Lower leg skin (tissue), 4 donors: ENCODE results near the gene RAB5IF. TPM values are rescaled to one million over a fixed set of nuclear protein-coding genes. Genes with fewer than 3 reads are reported as not detected.
A peak's percentile ranks its signal among the peaks of the same experiment; 100 is the strongest.

Experiments
- DNase-seq, 2 donors: peaks; one replicate each; pipeline ENCODE4 v3.0.0-alpha.2; 2019; ENCODE audit warnings: low spot score in 2 of 2
- H3K4me3 ChIP-seq: fragments of 200-600 bp; sonication (generic); 2 replicates; pipeline ENCODE4 v1.5.1; 2017; ENCODE audit warnings: mild to moderate bottlenecking, low read depth; ENCODE audit not compliant: poor library complexity, severe bottlenecking
- POLR2A ChIP-seq, 2 donors: fragments of 450-650 bp; IDR thresholded peaks; one replicate each; pipeline ENCODE4 v1.6.1; 2016 to 2017; ENCODE audit warnings: antibody characterized with exemption in 2 of 2, mild to moderate bottlenecking in 1 of 2, moderate library complexity in 1 of 2
- WGBS, 2 donors: methylation state at CpG; one replicate each; pipeline ENCODE4 v1.1.5; 2018; 5-methylcytosine and 5-hydroxymethylcytosine counted together
- intact Hi-C: fragments of 100-400 bp; cut with DNase I; formaldehyde crosslinking; loops from one replicate; pipeline ENCODE4 v1.15.0; 2023; ENCODE audit warnings: low total_unique reads
- total RNA-seq, 4 donors: library from RNA; depleted of rRNA; stranded (reverse); fragments of >200 nt; gene quantifications; one replicate each; pipeline ENCODE4 v1.1.0, GENCODE V29; 2016
- TF ChIP-seq, protein P1 (sequence below), 3 donors: fragments of 450-650 bp; IDR thresholded peaks; one replicate each; pipeline ENCODE4 v1.5.1; 2016; ENCODE audit warnings: antibody characterized with exemption in 3 of 3, mild to moderate bottlenecking in 3 of 3, moderate library complexity in 2 of 3

Gene RAB5IF
- total RNA-seq, 4 donors from 2014 or later = 57.3 to 75.5 (median 61.3) TPM

DNA sequence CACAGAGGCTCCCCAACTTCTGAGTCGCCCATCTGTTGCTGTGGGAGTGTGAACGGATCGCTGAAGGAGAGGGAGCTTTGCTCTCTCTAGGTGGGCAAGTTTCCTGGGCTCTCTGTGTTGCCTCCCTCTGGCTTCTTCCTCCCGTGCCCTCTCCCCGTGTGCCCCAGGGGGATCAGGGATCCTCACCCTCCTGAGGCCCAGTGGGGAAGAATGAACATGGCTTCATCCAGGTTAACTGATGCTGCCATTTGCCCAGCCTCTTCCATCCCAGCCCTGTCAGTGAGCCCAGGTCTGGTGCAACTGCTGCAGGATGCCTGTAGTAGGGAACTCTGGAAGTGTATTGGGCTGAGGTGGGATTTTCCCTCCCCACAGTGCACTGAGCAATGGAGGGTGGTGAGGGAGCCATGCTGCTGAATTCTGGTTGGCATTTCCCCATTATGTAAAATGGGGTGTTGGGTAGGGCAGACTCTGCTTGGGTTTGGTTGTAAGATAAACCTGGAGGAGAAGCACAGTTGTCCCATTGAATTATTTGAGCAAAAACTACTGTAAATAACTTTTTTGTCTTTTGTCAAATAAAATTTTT lies 12.1 kb upstream of the RAB5IF start:
- no peak overlapping the region for H3K4me3 ChIP-seq
- intact Hi-C loops = loop anchor here (5.0 kb wide), 1 partner anchor 1526 kb away; no protein-coding TSS in a partner anchor
- WGBS, 2 donors = 85 to 89% methylated on average over 5 of the region's 5 CpGs
- no peak for TF ChIP-seq POLR2A (IDR thresholded peaks at IDR 0.05)
- TF ChIP-seq, protein P1, sequence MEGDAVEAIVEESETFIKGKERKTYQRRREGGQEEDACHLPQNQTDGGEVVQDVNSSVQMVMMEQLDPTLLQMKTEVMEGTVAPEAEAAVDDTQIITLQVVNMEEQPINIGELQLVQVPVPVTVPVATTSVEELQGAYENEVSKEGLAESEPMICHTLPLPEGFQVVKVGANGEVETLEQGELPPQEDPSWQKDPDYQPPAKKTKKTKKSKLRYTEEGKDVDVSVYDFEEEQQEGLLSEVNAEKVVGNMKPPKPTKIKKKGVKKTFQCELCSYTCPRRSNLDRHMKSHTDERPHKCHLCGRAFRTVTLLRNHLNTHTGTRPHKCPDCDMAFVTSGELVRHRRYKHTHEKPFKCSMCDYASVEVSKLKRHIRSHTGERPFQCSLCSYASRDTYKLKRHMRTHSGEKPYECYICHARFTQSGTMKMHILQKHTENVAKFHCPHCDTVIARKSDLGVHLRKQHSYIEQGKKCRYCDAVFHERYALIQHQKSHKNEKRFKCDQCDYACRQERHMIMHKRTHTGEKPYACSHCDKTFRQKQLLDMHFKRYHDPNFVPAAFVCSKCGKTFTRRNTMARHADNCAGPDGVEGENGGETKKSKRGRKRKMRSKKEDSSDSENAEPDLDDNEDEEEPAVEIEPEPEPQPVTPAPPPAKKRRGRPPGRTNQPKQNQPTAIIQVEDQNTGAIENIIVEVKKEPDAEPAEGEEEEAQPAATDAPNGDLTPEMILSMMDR (IDR thresholded peaks at IDR 0.05) = no peak
- DNase-seq = no peak

DNA sequence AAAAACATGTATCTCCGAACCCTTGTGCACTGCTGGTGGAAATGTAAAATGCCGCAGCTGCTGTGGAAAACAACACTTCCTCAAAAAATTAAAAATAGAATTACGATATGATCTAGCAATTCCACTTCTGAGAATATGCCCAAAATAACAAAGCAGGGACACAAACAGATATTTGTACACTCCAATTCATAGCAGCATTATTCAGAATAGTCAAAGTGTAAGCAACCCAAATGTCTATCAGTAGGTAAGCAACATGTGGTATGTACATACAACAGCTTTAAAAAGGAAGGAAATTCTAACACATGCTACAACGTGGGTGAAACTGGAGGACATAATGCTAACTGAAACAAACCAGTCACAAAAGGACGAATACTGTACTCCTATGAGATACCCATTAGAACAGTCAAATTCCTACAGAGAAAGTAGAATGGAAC lies 5.7 kb upstream of the RAB5IF start:
- no peak overlapping the region for H3K4me3 ChIP-seq
- WGBS, 2 donors = 49 to 64% methylated on average over 5 of the region's 5 CpGs
- DNase-seq = no peak
- intact Hi-C loops = loop anchor here (5.0 kb wide), 1 partner anchor 48 kb away; no protein-coding TSS in a partner anchor
- TF ChIP-seq, protein P1 (IDR thresholded peaks at IDR 0.05) = no peak
- no peak for TF ChIP-seq POLR2A (IDR thresholded peaks at IDR 0.05)

DNA sequence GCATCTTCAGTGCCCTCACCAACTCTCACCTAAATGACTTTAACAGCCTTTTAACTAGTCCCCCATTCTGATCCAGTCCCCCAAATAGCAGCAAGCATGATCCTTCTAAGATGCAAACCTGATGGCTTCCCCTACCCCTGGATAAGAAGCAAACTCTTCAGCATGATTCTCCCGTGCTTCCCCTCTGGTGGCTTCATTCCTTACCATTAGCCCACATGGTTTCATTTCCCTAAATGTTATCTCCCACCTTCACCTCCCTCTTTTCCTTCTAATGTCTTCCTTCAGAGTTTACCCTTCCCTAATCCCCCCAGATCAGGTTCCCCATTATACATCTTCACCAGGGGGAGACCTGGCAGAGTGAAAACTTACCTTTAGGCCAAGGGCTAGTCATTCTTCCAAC lies 4.0 kb upstream of the RAB5IF start:
- intact Hi-C loops = loop anchor here (5.0 kb wide), 1 partner anchor 49 kb away; no protein-coding TSS in a partner anchor
- WGBS, 2 donors = 50 to 67% methylated on average over 1 of the region's 1 CpG
- DNase-seq = no peak
- no peak overlapping the region for H3K4me3 ChIP-seq
- TF ChIP-seq POLR2A (IDR thresholded peaks at IDR 0.05) = no peak
- TF ChIP-seq, protein P1 (IDR thresholded peaks at IDR 0.05) = no peak

DNA sequence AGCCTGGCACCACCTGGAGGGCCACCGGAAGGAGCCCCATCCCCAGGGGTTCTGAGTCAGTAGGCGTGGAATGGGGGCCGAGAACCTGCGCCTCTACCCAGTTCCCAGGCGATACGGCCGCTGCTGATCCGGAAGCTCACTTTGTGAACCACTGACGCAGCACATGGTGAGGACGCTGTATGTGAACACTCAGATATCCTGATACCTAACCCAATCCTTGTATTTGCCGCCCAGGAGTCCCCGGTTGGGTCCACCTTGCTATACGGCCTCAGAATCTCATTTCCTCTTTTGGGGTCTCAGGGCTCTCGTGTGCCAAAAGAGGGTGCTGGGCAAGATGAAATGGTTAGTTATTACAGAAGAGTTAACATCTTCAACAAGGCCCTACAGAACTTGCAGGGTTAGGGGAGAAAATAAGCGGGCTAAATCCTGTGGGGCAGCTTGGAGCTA lies 604 bp upstream of the RAB5IF start:
- 45 to 52% methylated on average over 15 of the region's 15 CpGs for WGBS, 2 donors

DNA sequence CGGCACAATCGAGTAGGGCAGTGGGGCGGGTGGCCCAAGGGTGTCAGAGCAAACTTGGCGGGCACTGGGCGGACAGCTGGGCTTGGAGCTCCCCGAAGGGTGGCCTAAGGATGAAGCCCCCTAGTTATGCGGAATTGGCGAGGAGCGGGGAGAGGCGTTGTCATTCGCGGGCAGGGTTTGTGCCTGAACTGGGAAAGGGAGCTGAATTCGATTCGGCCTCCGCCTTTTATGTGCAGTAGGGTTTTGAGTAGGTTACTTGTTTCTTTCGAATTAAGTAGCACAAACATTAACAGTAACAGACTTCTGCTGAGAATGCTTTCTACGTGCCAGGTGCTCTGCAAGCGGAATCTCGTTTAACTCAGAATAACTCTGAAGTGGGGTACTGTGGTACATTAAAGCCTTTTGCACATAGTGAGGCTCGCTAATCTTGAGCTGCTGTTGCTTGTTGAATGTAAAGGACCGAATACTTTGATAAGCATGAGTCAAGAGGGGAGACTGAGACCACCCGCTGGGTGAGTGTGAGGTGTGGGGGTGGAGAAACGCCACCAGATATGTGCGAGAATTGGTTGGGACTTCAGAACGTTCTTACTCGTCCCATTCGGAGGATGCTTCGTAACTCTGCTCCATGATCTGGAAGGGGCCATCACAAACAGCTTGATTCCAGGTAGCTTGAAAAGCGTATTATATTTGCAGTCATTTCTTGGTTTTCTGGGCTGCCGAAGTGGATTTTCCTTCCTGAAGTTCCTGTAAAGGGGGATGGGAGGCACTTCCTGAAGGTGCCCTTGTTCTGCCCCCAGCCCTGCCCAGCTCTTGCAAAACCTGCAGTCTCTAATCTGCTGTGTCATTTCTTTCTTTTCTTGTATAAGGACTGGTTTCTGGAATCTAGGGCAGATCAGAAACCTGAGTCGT lies 833 bp downstream of the RAB5IF start:
- 1 to 2% methylated on average over 31 of the region's 31 CpGs for WGBS, 2 donors

More for the DNA sequence above, 604 bp upstream of the RAB5IF start:
- H3K4me3 ChIP-seq = no peak overlapping the region
- TF ChIP-seq, protein P1 (IDR thresholded peaks at IDR 0.05) = no peak
- no peak for TF ChIP-seq POLR2A (IDR thresholded peaks at IDR 0.05)
- intact Hi-C loops = loop anchor here (5.0 kb wide), 1 partner anchor 53 kb away; no protein-coding TSS in a partner anchor
- DNase-seq = peak; percentile 41 to 89

More for the DNA sequence above, 833 bp downstream of the RAB5IF start:
- DNase-seq = no peak
- intact Hi-C loops = no loop called here
- peak overlapping the region; percentile 92 for H3K4me3 ChIP-seq
- TF ChIP-seq POLR2A (IDR thresholded peaks at IDR 0.05) = no peak
- TF ChIP-seq, protein P1 (IDR thresholded peaks at IDR 0.05) = no peak
